Measurements from ENCODE around the gene SH3GL1.

The SH3GL1 gene

GRCh38 chr19:4391306-4391693 is 9.0 kb downstream of the SH3GL1 start:
- H3K27me3 Mint-ChIP-seq, result no peaks in the 10 kb centered on the region
- no peaks in the 10 kb centered on the region for H3K36me3 Mint-ChIP-seq
- no peaks in the 10 kb centered on the region for H3K9me3 Mint-ChIP-seq
- H3K27ac Mint-ChIP-seq, result no peak overlapping the region
- H3K4me1 Mint-ChIP-seq, result peaks cover 56% of the 10 kb centered on the region
- no peak overlapping the region for H3K4me3 Mint-ChIP-seq

- no peak overlapping the region for H3K27ac Mint-ChIP-seq
- peaks cover 56% of the 10 kb centered on the region for H3K4me1 Mint-ChIP-seq
- no peaks in the 10 kb centered on the region for H3K9me3 Mint-ChIP-seq
- H3K36me3 Mint-ChIP-seq, result no peaks in the 10 kb centered on the region
- no peaks in the 10 kb centered on the region for H3K27me3 Mint-ChIP-seq
- no peak overlapping the region for H3K4me3 Mint-ChIP-seq
Observed at GRCh38 chr19:4390567-4391305, 9.6 kb downstream of the SH3GL1 start.

GRCh38 chr19:4390017-4390566 is 10.3 kb downstream of the SH3GL1 start:
- Mint-ChIP-seq H3K27ac (peak overlapping the region; percentile 48), H3K4me3 (peak overlapping the region; percentile 34), H3K9me3 (no peaks in the 10 kb centered on the region), H3K4me1 (peaks cover 51% of the 10 kb centered on the region), H3K27me3 (no peaks in the 10 kb centered on the region), H3K36me3 (no peaks in the 10 kb centered on the region)

- Mint-ChIP-seq H3K9me3 (no peaks in the 10 kb centered on the region), H3K4me1 (peaks cover 46% of the 10 kb centered on the region), H3K27me3 (no peaks in the 10 kb centered on the region), H3K36me3 (no peaks in the 10 kb centered on the region), H3K27ac (no peak overlapping the region), H3K4me3 (no peak overlapping the region)
Observed at GRCh38 chr19:4389511-4390016, 10.8 kb downstream of the SH3GL1 start.

GRCh38 chr19:4389064-4389375 is 11.3 kb downstream of the SH3GL1 start:
- no peak overlapping the region for H3K4me3 Mint-ChIP-seq
- H3K4me1 Mint-ChIP-seq, result peaks cover 40% of the 10 kb centered on the region
- peak overlapping the region; percentile 37 for H3K27ac Mint-ChIP-seq
- H3K9me3 Mint-ChIP-seq, result no peaks in the 10 kb centered on the region
- no peaks in the 10 kb centered on the region for H3K36me3 Mint-ChIP-seq
- H3K27me3 Mint-ChIP-seq, result no peaks in the 10 kb centered on the region

GRCh38 chr19:4388337-4389063 is 11.8 kb downstream of the SH3GL1 start:
- no peak overlapping the region for H3K4me3 Mint-ChIP-seq
- H3K27ac Mint-ChIP-seq, result no peak overlapping the region
- no peaks in the 10 kb centered on the region for H3K9me3 Mint-ChIP-seq
- peaks cover 37% of the 10 kb centered on the region for H3K4me1 Mint-ChIP-seq
- no peaks in the 10 kb centered on the region for H3K36me3 Mint-ChIP-seq
- no peaks in the 10 kb centered on the region for H3K27me3 Mint-ChIP-seq

- peaks cover 27% of the 10 kb centered on the region for H3K4me1 Mint-ChIP-seq
- H3K27ac Mint-ChIP-seq, result no peak overlapping the region
- H3K9me3 Mint-ChIP-seq, result no peaks in the 10 kb centered on the region
- H3K4me3 Mint-ChIP-seq, result no peak overlapping the region
- no peaks in the 10 kb centered on the region for H3K27me3 Mint-ChIP-seq
- no peaks in the 10 kb centered on the region for H3K36me3 Mint-ChIP-seq
Observed at GRCh38 chr19:4386041-4386782, 14.1 kb downstream of the SH3GL1 start.

GRCh38 chr19:4385291-4386040 is 14.9 kb downstream of the SH3GL1 start:
- H3K9me3 Mint-ChIP-seq, result no peaks in the 10 kb centered on the region
- no peaks in the 10 kb centered on the region for H3K27me3 Mint-ChIP-seq
- no peak overlapping the region for H3K4me3 Mint-ChIP-seq
- no peak overlapping the region for H3K27ac Mint-ChIP-seq
- peaks cover 27% of the 10 kb centered on the region for H3K4me1 Mint-ChIP-seq
- H3K36me3 Mint-ChIP-seq, result no peaks in the 10 kb centered on the region

- Mint-ChIP-seq H3K36me3 (no peaks in the 10 kb centered on the region), H3K9me3 (no peaks in the 10 kb centered on the region), H3K4me1 (peaks cover 58% of the 10 kb centered on the region), H3K27me3 (no peaks in the 10 kb centered on the region), H3K4me3 (peak overlapping the region; percentile 72), H3K27ac (peak overlapping the region; percentile 87)
Observed at GRCh38 chr19:4380254-4380727, 20.1 kb downstream of the SH3GL1 start.

GRCh38 chr19:4379383-4380253 is 20.7 kb downstream of the SH3GL1 start:
- Mint-ChIP-seq H3K9me3 (no peaks in the 10 kb centered on the region), H3K4me3 (peak overlapping the region; percentile 72), H3K27ac (peak overlapping the region; percentile 87), H3K4me1 (peaks cover 59% of the 10 kb centered on the region), H3K27me3 (no peaks in the 10 kb centered on the region), H3K36me3 (no peaks in the 10 kb centered on the region)

GRCh38 chr19:4378886-4379285 is 21.5 kb downstream of the SH3GL1 start:
- Mint-ChIP-seq H3K4me3 (peak overlapping the region; percentile 72), H3K36me3 (no peaks in the 10 kb centered on the region), H3K9me3 (no peaks in the 10 kb centered on the region), H3K27ac (peak overlapping the region; percentile 87), H3K27me3 (no peaks in the 10 kb centered on the region), H3K4me1 (peaks cover 61% of the 10 kb centered on the region)

- H3K4me1 Mint-ChIP-seq, result peaks cover 63% of the 10 kb centered on the region
- H3K4me3 Mint-ChIP-seq, result peak overlapping the region; percentile 33
- H3K27me3 Mint-ChIP-seq, result no peaks in the 10 kb centered on the region
- H3K9me3 Mint-ChIP-seq, result no peaks in the 10 kb centered on the region
- peak overlapping the region; percentile 74 for H3K27ac Mint-ChIP-seq
- H3K36me3 Mint-ChIP-seq, result no peaks in the 10 kb centered on the region
Observed at GRCh38 chr19:4376991-4377781, 23.2 kb downstream of the SH3GL1 start.

GRCh38 chr19:4376671-4376990 is 23.7 kb downstream of the SH3GL1 start:
- no peaks in the 10 kb centered on the region for H3K9me3 Mint-ChIP-seq
- no peaks in the 10 kb centered on the region for H3K36me3 Mint-ChIP-seq
- peak overlapping the region; percentile 51 for H3K27ac Mint-ChIP-seq
- no peak overlapping the region for H3K4me3 Mint-ChIP-seq
- no peaks in the 10 kb centered on the region for H3K27me3 Mint-ChIP-seq
- peaks cover 59% of the 10 kb centered on the region for H3K4me1 Mint-ChIP-seq
